Stimulated activated CD8-positive, alpha-beta memory T cell treated with anti-CD3 and anti-CD28 coated beads, Interleukin-7, amount 100 ng/mL, for 24 hours (primary cell): ENCODE measurements around the gene DAB2IP.

Source experiments
- DNase-seq: peaks from one replicate; pipeline ENCODE4 v3.0.0-alpha.2; 2020; ENCODE audit warnings: low read depth

DAB2IP gene

DNA sequence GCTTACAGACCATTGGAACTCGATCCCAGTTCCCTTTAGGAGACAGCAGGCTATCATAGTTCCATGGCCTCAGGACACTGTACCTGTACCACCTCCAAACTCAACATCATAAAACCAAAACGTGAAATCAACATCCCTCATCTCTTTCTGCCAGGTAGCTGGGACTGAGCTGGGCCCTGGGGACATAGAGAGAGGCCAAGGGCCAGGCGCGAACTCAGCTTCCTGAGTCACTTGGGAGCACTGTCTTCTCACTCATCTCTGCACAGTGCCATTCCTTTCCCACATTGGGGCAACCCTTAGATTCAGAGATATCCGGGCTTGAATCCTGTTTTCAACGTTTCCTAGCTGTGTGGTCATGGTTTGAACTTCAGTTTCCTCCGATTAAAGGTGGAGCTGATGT, 12.2 kb downstream of the DAB2IP start:
- no peak for DNase-seq

GRCh38 chr9:121666294-121666693, 14.9 kb downstream of the DAB2IP start:
- no peak for DNase-seq

DNA sequence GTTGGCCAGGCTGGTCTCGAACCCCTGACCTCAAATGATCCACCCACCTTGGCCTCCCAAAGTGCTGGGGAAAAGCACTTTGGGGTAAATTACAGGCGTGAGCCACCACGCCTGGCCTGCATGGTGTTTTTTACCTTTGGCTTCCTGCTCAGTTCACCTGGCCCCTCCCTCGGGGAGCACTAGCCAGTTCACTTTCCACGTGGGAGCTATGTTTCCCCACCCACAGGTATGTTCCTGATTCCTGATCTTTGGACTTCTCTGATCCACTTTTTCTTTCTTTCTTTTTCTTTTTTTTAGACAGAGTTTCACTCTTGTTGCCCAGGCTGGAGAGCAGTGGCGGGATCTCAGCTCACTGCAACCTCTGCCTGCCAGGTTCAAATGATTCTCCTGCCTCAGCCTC, 15.8 kb downstream of the DAB2IP start:
- no peak for DNase-seq

GRCh38 chr9:121667890-121668289, 16.5 kb downstream of the DAB2IP start:
- no peak for DNase-seq

GRCh38 chr9:121670431-121670830, 19.0 kb downstream of the DAB2IP start:
- DNase-seq: no peak

DNA sequence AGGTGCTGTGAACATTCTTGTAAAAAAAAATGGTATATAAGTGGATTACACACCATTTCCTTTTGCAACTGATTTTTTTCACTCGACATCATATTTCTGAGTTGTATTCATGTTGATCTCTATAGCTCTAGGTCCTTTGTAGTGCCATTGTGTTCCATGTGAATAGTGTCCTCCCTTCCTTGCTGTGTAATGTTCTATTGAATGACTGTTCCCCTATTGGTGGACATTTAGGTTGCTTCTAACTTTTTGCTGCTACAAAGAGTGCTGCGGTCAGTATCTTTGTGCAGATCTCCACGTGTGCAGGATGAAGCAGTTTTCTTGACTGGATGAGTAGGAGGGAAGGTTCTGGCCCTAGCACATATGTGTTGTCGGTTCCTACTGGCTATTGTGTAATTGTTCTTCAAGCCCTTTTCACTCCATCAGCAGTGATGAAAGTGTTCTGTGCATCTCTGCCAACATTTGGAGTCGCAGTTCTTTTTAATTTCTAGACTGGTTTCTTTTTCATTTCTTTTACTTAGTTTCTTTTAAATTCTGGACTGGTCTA, 20.2 kb downstream of the DAB2IP start:
- no peak for DNase-seq

DNA sequence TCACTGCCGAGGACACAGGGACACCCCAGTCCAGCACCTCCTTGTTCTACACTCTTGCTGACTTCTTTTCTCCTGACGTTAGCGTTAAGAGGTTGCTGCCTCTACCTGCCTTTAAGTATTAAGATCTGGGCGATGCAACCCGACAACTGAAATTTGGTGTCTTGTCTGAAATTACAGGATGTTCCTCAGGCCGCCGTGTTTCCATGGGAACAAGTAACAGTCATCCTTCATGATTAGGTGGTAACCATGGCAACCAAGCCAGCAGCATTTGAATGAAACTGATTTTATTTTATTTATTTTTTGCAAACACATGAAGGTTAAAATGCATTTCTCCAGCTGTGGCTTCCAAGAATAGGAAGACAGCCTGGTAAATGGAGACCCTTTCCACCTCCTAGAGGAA, 20.8 kb downstream of the DAB2IP start:
- no peak for DNase-seq

GRCh38 chr9:121672986-121673385, 21.6 kb downstream of the DAB2IP start:
- DNase-seq: no peak

- DNase-seq: no peak
These were observed 22.1 kb downstream of the DAB2IP start for GRCh38 chr9:121673576-121673975.

DNA sequence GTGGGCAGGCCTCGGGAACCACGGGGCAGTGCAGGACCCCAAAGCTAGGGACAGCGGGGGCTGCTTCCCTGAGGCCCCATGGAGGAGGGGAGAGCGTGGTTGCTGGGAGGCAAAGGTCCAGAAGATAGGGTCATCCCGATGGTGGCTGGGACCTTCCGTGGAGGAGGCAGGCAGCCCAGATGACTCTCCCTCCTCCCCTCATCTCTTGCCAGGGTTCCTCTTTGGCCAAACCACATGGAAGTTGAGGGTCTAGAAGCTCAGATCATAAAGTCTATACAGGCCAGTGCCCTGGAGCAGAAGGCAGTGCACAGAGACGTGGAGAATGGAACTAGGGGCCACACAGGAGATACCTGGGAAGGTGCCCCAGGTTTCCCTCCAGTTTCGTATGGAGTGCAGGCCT, 22.6 kb downstream of the DAB2IP start:
- DNase-seq: no peak

DNA sequence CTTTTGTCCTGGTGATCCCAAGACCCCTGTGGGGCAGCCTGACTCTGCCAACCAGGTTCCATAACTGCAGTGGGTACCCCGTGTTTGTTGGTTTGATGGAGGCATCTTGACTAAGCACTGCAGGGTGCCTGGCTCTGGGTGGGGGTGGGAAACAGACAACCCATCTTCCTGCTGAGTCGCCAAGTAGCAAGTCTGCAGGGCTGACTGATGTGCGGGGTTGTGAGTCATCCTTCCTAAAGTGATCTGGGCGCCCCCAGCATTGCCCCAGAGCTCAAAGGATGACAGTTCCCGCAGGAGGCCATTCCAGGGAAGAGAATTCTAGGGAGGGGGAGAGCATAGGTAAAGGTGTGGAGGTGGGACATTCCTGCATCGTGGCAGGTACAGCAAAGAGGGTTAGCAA, 23.5 kb downstream of the DAB2IP start:
- no peak for DNase-seq

- no peak for DNase-seq
These were observed 23.9 kb downstream of the DAB2IP start for GRCh38 chr9:121675381-121675780.

DNA sequence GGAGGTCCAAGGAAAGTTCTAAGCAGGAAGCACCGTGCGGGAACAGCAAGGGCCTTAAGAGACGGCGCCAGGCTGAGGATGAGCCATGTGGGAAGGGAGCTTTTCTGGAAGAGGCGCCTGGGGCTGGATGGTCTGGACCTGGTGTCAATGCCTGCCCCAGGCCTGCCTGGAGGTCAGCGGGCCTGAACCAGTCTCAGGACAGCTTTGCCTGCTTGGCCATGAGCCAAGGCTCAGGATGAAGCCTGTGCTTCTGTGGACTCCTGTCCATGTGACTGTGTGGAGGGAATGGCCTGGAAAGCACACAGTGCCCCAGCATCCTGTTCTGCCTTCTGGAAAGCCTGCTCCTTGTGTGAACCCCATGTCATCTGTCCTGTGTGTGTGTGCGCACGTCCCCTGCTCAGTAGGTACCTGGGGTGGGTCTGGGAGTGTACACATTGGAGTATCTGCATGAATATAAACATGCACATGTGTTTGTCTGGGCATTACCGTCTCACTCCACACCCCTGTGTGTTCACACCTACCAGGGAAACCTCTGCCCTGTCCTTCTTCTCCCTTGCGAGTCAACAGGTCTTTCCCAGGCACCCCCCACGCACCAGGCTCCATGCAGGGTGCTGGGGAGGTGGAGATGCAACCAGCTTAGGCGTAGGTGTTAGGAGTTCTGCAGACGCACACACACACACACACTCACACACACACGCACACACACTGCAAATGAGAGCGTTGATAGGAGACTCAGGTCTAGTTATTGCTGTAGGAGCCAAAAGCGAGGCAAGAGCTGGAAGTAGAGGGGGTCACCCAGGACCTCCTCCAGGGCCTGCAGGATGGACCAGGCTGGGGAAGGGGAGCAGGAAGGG, 24.8 kb downstream of the DAB2IP start:
- DNase-seq: no peak

DNA sequence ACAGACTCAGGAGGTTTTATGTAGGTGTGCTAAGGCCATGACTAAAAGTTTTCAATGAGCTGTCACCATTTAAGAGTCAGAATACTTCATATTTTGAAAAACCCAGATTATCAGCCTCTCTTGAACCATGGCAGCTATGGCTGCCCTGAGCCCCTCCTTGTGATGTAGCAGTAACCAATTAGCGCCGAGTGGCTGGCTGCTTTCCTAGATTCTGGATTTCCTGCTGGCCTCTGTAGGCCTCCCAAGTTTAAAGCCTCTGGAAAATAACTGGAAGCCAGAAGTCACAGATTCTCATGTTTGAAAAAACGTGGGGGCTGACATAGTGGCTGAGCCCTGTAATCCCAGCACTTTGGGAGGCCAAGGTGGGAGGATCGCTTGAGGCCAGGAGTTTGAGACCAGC, 25.5 kb downstream of the DAB2IP start:
- DNase-seq: no peak

GRCh38 chr9:121678501-121679022, 27.1 kb downstream of the DAB2IP start:
- no peak for DNase-seq

DNA sequence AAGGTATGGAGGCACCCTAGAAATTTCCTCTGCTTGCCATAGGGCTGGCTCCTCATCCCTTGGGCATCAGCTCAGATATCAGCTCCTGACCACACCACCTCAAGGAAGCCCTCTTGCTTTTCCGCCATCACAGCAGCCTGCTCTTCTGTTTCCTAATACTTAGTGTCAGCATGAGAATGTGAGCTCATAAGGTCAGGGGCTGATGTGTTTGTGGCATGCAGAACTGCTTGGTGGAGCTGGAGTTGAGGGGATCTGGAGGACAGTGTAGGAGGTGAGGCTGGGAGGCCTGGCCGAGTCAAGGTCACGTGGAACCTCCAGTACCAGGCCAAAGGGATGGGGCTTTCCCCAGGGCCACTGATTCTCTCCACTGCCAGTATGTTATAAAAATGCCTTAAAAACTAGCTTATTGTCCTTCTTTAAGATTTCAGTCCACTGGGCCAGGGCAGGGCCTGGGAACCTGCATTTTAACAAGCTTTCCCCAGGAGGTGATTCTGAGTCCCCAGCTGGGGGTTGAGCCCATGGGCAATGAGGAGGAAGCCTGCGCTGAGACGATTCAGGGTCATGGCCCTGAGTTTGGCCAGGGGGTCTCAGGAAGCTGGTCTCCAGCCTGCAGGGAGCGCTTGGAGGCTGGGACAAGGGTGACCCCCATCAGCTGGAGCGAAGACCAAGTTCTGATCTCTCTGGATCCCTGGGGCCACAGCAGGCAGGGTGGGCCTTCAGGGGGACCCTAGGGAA, 28.6 kb downstream of the DAB2IP start:
- no peak for DNase-seq

- DNase-seq: no peak
These were observed 30.0 kb downstream of the DAB2IP start for GRCh38 chr9:121681404-121681803.

- no peak for DNase-seq
These were observed 30.8 kb downstream of the DAB2IP start for GRCh38 chr9:121682201-121682600.

- no peak for DNase-seq
These were observed 31.6 kb downstream of the DAB2IP start for GRCh38 chr9:121682926-121683515.

DNA sequence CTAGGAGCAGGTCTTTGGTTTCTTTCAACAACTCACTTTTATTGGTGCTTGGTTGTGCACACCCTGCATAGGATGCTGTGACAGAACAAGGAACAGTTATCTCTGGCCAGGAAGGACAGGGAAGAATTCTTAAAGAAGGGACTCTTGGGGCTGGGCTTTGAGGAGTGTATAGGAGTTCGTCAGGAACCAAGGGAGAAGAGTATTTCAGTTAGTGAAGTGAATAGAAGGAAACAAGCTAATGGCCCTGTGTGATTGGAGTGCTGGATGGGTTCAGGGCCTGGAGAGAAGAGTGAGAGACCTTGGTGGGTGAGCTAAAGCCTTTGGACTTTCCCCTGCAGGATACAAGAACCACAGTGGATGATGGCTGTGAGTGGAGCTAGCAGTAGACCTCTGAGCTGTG, 32.2 kb downstream of the DAB2IP start:
- no peak for DNase-seq

DNA sequence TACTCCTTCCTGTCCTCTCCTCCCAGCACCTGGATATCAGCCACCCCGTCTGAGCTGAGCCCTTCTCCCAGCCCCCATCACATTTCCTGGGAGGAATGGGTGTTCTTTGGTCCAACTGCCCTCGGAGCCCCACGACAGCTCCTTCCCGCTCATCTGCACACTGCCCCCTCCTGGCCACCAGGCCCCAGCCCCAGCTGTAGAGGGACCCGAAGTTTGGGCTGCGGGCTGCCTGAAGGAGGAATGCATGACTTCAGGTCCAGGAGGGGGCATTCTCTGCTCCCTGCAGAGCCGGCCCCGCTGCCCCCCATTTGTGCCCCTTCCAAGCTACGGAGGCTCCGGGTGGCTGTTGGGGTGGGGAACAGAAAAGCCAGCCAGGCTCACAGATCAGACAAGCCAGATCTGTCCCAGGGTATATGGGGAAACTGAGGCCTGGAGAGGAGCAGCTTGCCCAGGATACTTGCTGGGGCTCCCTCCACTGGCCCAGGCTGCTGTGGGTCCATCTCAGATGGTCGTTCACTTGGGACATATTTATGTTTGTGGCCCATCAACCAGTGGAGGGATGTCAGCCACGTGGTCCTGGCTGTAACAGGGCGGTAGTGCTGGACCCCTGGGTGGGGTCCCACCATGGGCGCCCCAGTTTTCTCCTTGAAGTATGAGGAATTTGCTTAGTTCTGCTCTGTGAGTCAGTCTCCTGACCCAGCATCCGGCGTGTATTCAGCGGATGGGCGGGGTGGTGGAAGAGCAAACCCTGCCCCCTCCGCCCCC, 33.1 kb downstream of the DAB2IP start:
- DNase-seq: no peak
